ENCODE measurements around the gene CCDC148.

GRCh38 chr2:158134055-158134454 lies 322.5 kb downstream of the CCDC148 start:
- no peak for TF ChIP-seq CTCF (IDR thresholded peaks at IDR 0.05)
- no peak for TF ChIP-seq POLR2A (IDR thresholded peaks at IDR 0.05)

All from esophagus squamous epithelium (tissue), 4 donors.